Upper lobe of right lung (tissue), 1 donor: ENCODE measurements around the gene USP24. TPM values are rescaled to one million over a fixed set of nuclear protein-coding genes. Genes with fewer than 3 reads are reported as not detected.
A peak's percentile ranks its signal among the peaks of the same experiment; 100 is the strongest.

ENCODE experiments used
- ATAC-seq: fragments of 200-7000 bp; cut with Tn5 transposase; one replicate; pipeline ENCODE4 v1.9.1; 2020; ENCODE audit warnings: mild to moderate bottlenecking, moderate library complexity
- DNase-seq: peaks from one replicate; pipeline ENCODE4 v3.0.0-alpha.2; 2020
- H3K27ac ChIP-seq: fragments of 200-600 bp; one replicate; pipeline ENCODE4 v1.8.0; 2022
- H3K27me3 ChIP-seq: fragments of 200-600 bp; one replicate; pipeline ENCODE4 v1.8.0; 2022; ENCODE audit warnings: mild to moderate bottlenecking
- H3K36me3 ChIP-seq: fragments of 200-600 bp; one replicate; pipeline ENCODE4 v1.8.0; 2022
- H3K4me1 ChIP-seq: fragments of 200-600 bp; one replicate; pipeline ENCODE4 v1.8.0; 2022
- H3K4me3 ChIP-seq: fragments of 200-600 bp; one replicate; pipeline ENCODE4 v1.8.0; 2022; ENCODE audit warnings: mild to moderate bottlenecking
- H3K9me3 ChIP-seq: fragments of 200-600 bp; one replicate; pipeline ENCODE4 v1.8.0; 2022
- CTCF ChIP-seq: fragments of 200-600 bp; IDR thresholded peaks from one replicate; pipeline ENCODE4 v1.8.0; 2022; ENCODE audit warnings: antibody characterized with exemption
- intact Hi-C: fragments of 100-400 bp; cut with DNase I; formaldehyde crosslinking; loops from one replicate; pipeline ENCODE4 v1.11.0; 2022
- long read RNA-seq: library from polyadenylated mRNA; unstranded; transcript quantifications from one replicate; pipeline ENCODE4 v2.0.0, GENCODE V29; 2021
- total RNA-seq: library from RNA; stranded (reverse); fragmentation: NEBNext Ultra II Directional; extraction: Animal tissue kit (Norgen Biotek cat#: 25700); gene quantifications from one replicate; pipeline ENCODE4 v1.2.1, GENCODE V29; 2021
- donor health status: DM: no; HTN: yes; CAD: no; lungs with severe emphysema.

The USP24 gene
- 39.5 TPM for total RNA-seq
- long read RNA-seq, full-length matches to known transcripts: 1 of 15 reads
- long read RNA-seq, partial matches to known transcripts: 11 of 15 reads
- long read RNA-seq, other reads (novel, unspliced or antisense): 3 of 15 reads

- Histone ChIP-seq H3K4me3 (peak within 1 kb of the TSS; percentile 79), H3K9me3 (no peaks in the 10 kb centered on the region), H3K4me1 (peaks cover 50% of the 10 kb centered on the region), H3K27ac (peak within 1 kb of the TSS; percentile 96), H3K27me3 (no peaks in the 10 kb centered on the region), H3K36me3 (no peaks in the 10 kb centered on the region)
- ATAC-seq (peak; percentile 97), DNase-seq (peak; percentile 93)
- no peak for TF ChIP-seq CTCF
- intact Hi-C loops: no loop called here
These were observed at the start of gene USP24 for GRCh38 chr1:55215194-55216021. USP24 (minus strand) TSS chr1:55215364; CDS start chr1:55215113, 251 bp downstream.

DNA sequence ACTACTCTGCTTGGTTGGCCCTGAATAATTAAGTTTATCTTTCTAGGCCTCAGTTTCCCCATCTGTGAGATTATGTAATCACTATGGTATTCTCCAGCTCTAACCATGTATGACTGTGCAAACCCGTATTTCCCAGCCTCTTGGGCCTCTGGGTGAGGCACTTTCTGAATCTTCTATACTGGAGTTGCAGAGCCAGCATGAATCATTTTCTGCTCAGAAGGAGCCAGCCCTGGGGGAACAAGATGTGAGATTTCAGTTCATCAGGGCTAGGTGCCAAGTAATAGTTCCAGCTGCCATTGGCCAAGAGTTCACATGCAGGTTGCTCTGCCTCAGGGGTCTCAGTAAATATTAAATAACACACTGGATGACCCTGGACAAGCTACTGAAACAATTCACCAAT lies 47.7 kb upstream of the USP24 start:
- no peak overlapping the region for H3K27ac ChIP-seq
- no peak for TF ChIP-seq CTCF
- H3K4me3 ChIP-seq: no peak overlapping the region
- DNase-seq (no peak), ATAC-seq (no peak)
- no peaks in the 10 kb centered on the region for H3K27me3 ChIP-seq
- no peaks in the 10 kb centered on the region for H3K36me3 ChIP-seq
- intact Hi-C loops: no loop called here
- H3K9me3 ChIP-seq: no peaks in the 10 kb centered on the region
- no peaks in the 10 kb centered on the region for H3K4me1 ChIP-seq

DNA sequence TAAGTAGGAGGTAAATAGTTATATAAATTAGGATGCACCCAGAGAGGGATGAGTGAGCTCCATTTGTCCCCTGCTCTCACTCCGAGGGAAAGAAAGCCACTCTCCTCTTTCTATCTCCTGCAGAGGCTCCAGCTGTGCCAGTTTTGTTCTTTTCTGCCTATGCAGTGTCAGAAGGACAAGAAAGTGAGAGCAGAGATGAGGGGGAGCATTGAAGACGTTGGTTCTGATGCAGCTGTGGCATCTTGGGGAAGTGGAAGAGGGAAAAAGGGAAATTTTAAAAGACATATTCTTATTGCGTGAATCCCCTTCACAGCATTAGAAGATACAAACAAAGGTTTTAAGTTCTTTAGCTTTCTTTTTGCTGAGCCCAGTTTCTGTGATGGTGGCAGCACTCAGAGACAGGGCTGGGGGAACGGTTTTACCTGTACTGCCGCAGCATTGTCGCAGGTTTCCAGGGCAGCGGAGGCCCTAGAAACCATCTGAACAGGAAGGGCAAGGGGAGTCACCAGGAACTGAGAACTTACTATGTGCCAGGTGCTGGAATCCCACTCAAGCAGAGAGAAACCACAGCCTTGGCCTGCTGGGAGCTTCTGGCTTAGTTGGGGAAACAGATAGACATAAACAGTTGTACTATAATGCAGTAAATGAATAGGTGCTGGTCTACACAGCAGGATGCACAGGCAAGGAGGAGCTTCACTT lies 44.9 kb upstream of the USP24 start:
- Histone ChIP-seq H3K27ac (no peak overlapping the region), H3K9me3 (no peaks in the 10 kb centered on the region), H3K36me3 (no peaks in the 10 kb centered on the region), H3K4me3 (no peak overlapping the region), H3K27me3 (no peaks in the 10 kb centered on the region), H3K4me1 (no peaks in the 10 kb centered on the region)
- intact Hi-C loops: no loop called here
- TF ChIP-seq CTCF: no peak
- DNase-seq (no peak), ATAC-seq (no peak)

DNA sequence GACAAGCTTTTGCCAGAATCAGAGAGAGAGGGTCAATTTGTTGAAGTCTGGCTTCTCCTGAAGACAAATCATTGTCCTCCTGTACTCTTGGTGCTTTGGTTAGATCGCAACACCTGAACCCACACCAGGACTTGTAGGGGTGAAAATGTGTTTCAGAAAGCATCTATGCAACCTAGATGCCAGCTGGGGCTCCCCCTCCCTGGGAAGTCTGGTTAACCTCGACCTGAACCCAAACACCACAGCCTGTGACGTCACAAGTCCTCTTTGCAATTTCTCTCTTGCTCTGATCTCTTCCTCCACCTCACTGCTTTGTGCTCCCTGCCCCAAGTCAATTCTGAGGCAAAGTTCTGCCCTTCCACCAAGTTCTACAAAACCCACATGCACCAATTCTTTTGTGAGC lies 42.8 kb upstream of the USP24 start:
- Histone ChIP-seq H3K4me3 (no peak overlapping the region), H3K4me1 (no peaks in the 10 kb centered on the region), H3K27me3 (no peaks in the 10 kb centered on the region), H3K9me3 (no peaks in the 10 kb centered on the region), H3K27ac (no peak overlapping the region), H3K36me3 (no peaks in the 10 kb centered on the region)
- ATAC-seq (no peak), DNase-seq (no peak)
- TF ChIP-seq CTCF: no peak
- intact Hi-C loops: no loop called here

GRCh38 chr1:55255901-55256300 lies 40.7 kb upstream of the USP24 start:
- Histone ChIP-seq H3K4me1 (no peaks in the 10 kb centered on the region), H3K27me3 (no peaks in the 10 kb centered on the region), H3K27ac (no peak overlapping the region), H3K4me3 (no peak overlapping the region), H3K36me3 (no peaks in the 10 kb centered on the region), H3K9me3 (no peaks in the 10 kb centered on the region)
- intact Hi-C loops: no loop called here
- ATAC-seq: no peak
- TF ChIP-seq CTCF: no peak
- DNase-seq: no peak
